Stomach (tissue), 4 donors: ENCODE data around the gene JAGN1.
"Not testable (repeated sequence)": the region's sequence is repeated elsewhere in the genome, so short reads cannot be mapped to it uniquely, and the experiment has no call there.

ENCODE experiments used
- EP300 ChIP-seq: sonication (generic); formaldehyde crosslinking; IDR thresholded peaks from one replicate; pipeline ENCODE4 v1.6.1; 2017; ENCODE audit warnings: antibody characterized with exemption
- TF ChIP-seq, protein P1 (sequence below), 7 experiments: fragments of 450-650 bp in 4 of 7; fragments of 200-600 bp in 3 of 7; sonication (generic) in 3 of 7; IDR thresholded peaks; one replicate each; pipeline ENCODE4 v1.5.1; 2016 to 2019; ENCODE audit warnings: antibody characterized with exemption in 7 of 7, control low read depth in 2 of 7, mild to moderate bottlenecking in 1 of 7

DNA sequence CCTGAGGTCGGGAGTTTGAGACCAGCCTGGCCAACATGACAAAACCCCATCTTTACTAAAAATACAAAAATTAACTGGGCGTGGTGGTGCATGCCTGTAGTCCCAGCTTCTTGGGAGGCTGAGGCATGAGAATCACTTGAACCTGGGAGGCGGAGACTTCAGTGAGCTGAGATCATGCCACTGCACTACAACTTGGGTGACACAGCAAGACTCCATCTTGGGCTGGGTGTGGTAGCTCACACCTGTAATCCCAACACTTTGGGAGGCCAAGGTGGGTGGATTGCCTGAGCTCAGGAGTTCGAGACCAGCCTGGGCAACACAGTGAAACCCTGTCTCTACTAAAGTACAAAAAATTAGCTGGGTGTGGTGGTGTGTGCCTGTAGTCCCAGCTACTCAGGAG, 14.2 kb upstream of the JAGN1 start:
- not testable (repeated sequence) for TF ChIP-seq EP300
- TF ChIP-seq, protein P1, sequence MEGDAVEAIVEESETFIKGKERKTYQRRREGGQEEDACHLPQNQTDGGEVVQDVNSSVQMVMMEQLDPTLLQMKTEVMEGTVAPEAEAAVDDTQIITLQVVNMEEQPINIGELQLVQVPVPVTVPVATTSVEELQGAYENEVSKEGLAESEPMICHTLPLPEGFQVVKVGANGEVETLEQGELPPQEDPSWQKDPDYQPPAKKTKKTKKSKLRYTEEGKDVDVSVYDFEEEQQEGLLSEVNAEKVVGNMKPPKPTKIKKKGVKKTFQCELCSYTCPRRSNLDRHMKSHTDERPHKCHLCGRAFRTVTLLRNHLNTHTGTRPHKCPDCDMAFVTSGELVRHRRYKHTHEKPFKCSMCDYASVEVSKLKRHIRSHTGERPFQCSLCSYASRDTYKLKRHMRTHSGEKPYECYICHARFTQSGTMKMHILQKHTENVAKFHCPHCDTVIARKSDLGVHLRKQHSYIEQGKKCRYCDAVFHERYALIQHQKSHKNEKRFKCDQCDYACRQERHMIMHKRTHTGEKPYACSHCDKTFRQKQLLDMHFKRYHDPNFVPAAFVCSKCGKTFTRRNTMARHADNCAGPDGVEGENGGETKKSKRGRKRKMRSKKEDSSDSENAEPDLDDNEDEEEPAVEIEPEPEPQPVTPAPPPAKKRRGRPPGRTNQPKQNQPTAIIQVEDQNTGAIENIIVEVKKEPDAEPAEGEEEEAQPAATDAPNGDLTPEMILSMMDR (IDR thresholded peaks at IDR 0.05): not testable (repeated sequence)
